NT2/D1 (cell line): ENCODE results near the gene EFNA3.

Experiments
- SUZ12 ChIP-seq: IDR thresholded peaks from 2 replicates; pipeline ENCODE4 v1.6.1; 2011; ENCODE audit not compliant: insufficient read length, insufficient read depth; ENCODE audit errors: extremely low read depth
- YY1 ChIP-seq: IDR thresholded peaks from 2 replicates; pipeline ENCODE4 v1.6.1; 2011; ENCODE audit not compliant: insufficient read length, insufficient read depth
- ZNF274 ChIP-seq: IDR thresholded peaks from 2 replicates; pipeline ENCODE4 v1.6.1; 2011; ENCODE audit warnings: mild to moderate bottlenecking, low read depth, low read length

DNA sequence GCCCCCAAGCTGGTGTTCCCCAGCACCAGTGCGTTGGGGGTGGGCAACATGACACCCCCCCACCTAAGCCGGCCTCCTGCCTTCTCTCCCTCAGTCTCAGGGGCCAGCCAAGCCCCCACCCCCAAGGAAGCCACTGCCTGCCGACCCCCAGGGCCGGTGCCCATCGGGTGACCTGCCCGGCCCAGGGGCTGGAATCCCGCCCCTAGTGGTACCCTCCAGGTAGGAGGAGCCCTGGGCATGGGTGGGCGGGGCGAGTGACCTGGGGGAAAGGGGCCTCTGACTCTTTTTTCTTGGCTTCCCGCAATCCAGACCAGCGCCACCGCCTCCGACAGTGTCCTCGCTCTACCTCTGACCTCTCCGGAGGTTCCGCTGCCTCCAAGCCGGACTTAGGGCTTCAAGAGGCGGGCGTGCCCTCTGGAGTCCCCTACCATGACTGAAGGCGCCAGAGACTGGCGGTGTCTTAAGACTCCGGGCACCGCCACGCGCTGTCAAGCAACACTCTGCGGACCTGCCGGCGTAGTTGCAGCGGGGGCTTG is 16.4 kb upstream of the EFNA3 start:
- TF ChIP-seq YY1 (no peak), ZNF274 (no peak), SUZ12 (no peak)
